NCI-H1694 treated with DMSO at 0.1 percent for 48 hours (cell line): ENCODE results near the gene FGF14.

Experiments used
- DNase-seq: peaks from one replicate; lab custom pipeline; 2025; lab: John Stamatoyannopoulos, UW

FGF14 gene

DNA sequence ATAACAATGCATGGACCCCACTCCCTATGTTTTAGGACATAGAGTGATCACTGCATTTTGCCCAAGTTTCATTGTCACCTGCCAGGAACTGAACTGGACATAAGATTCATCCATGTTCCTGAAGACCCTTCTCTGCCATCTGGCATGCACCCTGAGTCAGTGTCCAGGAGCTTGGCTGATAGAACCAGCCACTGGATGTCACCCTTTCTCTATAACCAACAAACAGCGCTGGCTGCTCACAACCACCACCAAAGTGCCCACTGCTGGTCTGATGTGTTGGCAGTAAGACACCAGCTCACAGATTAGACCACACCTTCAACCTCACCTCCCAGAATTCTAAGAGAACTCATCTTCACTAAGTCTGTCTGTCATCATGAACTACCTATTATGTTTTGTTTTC lies 616.0 kb downstream of the FGF14 start:
- peak; percentile 54 for DNase-seq

GRCh38 chr13:101784313-101784712 lies 617.5 kb downstream of the FGF14 start:
- DNase-seq = no peak

GRCh38 chr13:101783554-101783953 lies 618.3 kb downstream of the FGF14 start:
- DNase-seq = no peak

DNA sequence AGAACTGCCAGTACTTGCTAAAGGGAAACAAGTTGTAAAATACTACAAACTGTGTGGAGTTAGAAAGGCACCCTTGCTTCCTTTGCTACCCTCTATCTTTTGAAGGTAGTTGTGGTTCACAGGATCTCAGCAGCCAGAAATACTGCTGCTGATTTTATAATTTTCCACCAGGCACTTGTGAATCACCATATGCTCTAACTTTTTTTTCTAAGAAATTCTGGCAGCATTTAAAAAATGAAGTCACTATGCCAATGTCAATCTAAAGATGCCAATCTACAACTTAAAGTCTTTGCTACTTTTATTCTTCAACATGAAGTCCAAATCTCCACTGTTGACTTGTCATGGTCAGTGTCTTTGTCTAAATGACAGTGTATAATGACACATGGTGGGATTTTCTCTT lies 621.6 kb downstream of the FGF14 start:
- DNase-seq = no peak

- no peak for DNase-seq
Observed at GRCh38 chr13:101779147-101779546, 622.7 kb downstream of the FGF14 start.

GRCh38 chr13:101775267-101775666 lies 626.6 kb downstream of the FGF14 start:
- DNase-seq = no peak

DNA sequence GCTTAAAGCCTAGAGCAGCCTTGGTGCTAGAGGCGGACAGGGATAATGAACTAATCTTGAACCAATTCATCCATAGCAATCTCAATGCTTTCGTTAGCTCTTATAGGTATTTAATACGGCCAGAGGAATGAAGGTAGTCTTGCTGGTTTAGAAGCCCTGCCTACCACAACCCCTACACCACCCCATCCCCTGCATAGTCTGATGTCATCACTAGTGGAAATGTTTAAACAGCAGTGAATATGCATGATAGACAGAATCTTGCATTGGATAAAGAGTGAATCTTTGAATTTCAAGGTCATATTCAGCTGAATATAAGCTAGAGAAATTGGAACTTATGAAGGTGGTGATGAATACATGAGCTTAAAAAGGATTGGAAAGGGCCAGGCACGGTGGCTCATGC lies 627.5 kb downstream of the FGF14 start:
- no peak for DNase-seq

DNA sequence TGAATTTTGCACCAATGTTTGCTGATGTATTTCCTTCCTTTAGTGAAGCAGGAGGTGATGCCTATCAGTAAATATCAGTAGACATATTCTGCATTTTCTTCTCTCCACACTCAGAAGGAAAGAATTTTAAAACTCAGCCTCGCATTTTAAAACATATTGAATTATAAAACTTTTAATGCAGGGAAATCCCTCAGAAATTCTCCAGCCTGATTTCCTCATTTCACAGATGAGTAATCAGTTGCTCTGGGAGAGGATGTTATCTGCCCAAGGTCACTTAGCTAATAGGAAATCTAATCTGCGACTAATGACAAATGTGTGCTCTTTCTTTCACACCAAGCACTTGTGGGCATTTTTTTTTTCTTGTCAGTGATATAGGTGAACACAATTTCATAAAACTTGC lies 628.8 kb downstream of the FGF14 start:
- DNase-seq = no peak

- no peak for DNase-seq
Observed at GRCh38 chr13:101767131-101767530, 634.7 kb downstream of the FGF14 start.

DNA sequence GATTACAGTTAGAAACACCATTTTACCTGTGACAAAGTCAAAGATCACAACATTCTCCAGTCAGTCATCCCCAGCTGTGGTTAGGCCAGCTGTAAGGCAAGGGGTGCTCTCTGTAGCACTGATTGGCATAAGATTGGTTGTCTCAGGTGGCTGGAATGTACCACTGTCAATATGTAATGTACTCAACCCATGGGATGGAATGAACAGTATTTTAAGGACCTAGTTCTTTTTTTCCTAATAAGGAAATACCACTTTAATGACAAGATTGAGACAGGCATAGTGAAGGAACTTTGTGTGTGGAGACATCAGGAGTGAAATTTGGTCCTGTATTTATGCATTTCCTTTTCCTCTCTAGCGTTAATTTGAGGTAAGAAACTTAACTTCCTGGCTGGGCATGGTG lies 638.7 kb downstream of the FGF14 start:
- no peak for DNase-seq

DNA sequence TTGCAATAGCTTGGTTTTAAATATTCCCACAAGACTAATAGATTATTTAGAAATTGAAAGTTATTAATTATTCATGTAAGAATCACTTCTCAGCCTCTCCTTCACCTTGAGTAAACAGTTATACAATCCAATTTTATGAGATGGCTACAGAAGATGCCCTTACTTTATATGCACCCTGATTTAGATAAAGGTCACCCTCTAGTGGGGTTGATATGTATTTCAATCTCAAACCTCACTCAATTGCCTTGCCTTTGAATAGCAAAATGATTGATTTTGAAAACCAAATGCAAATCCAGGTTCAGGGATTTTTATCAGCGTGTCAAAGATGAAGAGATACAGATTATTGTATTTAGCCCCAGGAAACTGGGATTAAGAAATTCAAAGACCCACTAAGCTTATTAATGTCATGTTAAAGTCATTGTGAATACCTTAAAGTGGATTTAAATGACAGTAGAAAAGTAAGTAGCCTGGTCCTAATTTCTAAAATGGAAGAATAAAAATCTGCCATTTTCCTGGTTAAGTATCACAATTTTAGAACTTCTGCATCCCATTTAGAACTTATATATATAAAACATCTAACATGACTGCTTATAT lies 644.3 kb downstream of the FGF14 start:
- DNase-seq = peak; percentile 49

DNA sequence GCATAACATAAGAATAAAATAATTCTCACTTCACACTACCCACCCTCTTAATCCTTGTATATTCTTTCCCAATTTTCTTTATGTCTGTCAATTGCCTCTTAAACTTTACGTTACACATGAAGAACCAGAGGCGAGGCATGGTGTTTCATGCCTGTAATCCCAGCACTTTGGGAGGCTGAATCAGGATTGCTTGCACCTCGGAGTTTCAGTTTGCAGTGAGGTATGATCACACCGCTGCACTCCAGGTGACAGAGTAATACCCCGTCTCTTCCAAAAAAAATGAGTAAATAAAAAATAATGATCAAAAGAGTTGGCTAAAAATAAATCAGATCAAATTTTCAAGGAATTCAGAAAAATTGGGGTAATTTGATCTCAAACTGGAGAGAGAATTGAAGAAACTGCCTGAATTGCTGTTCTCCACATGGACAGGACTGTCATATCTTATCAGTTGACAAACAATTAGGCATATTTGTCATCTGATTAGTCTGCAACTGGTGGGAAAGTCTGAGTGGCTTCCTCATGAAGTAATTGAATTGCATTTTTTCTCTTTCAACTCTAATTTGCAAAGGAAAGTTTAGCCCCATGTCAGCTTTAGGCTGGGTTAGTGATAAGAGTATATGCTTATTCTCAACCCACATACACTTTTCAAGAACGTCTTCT lies 646.5 kb downstream of the FGF14 start:
- no peak for DNase-seq

- no peak for DNase-seq
Observed at GRCh38 chr13:101752432-101752831, 649.4 kb downstream of the FGF14 start.

DNA sequence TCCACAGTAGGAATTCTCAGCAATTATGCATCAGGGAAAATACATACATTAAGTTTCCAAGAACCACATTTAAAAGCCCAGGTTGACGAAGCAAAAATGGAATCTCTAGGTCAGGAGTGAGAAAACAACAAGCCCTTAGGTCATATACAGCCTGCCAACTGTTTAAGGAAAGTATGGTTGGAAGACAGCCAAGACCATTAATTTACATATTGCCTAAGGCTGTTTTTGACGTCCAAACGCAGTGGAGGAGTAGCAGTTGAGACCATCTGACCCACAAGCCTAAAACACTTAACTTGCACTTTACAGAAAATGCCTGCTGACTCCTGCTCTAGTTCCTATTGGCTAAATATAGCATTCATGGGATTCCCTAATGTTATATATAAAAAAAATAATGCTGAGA lies 650.4 kb downstream of the FGF14 start:
- DNase-seq = no peak

- no peak for DNase-seq
Observed at GRCh38 chr13:101749584-101749983, 652.3 kb downstream of the FGF14 start.

GRCh38 chr13:101747039-101747438 lies 654.8 kb downstream of the FGF14 start:
- no peak for DNase-seq

DNA sequence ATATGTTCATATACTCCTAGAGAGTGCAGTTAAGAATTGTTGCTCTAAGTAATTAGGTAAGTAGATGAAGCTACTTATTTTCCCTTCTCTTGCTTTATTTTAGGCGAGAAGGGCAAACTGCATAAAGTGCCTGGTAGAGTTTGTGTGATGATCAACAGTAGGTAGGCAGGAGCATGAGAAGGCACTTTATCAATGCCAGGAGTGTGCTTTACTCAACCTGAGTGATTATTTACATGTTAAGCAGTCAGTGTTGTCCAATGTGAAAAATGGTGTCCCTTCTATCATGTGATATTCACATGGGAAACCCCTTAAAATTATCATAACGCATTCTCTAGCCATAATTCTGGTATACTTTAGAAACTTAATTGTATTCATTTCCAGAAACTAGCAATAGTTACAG lies 655.3 kb downstream of the FGF14 start:
- DNase-seq = no peak

- no peak for DNase-seq
Observed at GRCh38 chr13:101739382-101740178, 662.3 kb downstream of the FGF14 start.

DNA sequence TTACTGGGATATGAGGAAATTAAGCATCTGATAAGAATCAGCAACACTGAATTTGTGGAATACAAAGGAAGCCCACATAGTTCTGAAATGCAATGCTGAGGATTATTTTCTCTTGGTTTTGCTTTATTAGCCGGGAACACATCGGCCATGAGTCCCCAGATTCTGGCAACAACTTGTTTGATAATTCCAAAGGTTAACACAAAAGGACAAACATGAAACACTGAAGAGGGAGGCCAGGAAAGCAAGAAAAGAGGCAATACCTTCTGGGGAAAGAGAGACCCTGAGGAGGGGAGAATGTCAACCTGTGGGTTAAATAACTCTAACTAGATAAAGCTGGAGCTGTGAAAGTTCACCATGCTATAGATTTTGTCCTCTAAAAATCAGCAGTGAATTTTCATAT lies 663.5 kb downstream of the FGF14 start:
- DNase-seq = no peak

DNA sequence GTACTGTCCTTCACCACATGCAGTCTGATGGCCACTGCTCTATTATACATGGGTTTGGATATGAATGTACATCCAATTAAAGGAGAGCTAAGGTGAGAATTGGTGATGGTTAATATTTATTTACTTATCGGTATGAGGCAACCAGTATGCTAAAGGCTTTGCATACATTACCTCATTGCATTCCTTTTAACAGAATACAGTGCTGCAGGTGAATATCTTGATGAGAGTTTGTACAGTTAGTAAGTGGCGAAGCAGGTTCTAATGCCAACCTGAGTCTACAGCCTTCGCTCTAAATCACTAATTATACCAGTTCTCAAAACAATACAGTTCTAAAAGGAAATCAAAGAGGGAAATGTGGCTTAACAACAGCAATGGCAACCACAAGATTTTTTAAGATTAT lies 665.3 kb downstream of the FGF14 start:
- no peak for DNase-seq

DNA sequence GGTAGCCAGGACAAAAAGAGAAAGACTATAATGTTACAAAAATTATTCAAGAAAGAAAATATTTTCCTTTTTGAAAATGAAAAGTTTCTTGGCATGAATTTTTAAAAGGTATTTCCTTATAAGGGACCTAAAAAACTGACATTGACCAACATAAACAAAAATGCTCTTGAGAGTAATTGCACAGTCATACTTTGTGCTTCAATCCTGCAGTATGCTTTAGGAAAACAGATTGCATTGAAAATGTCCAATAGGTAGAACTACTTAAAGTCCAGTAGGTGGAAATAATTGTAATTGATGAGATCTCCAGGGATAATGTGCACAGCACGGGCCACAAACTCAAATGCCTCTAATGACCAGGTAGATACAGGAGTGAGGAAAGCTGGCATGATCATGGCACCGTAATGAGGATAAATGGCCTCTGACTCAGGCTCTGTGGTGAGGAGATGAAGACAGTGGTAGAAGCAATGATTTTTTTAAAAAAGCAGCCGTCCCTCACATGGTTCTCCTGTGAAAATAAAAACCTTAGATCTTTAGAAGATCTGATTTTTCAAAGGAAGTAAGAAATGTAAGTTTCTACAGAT lies 671.3 kb downstream of the FGF14 start:
- no peak for DNase-seq

DNA sequence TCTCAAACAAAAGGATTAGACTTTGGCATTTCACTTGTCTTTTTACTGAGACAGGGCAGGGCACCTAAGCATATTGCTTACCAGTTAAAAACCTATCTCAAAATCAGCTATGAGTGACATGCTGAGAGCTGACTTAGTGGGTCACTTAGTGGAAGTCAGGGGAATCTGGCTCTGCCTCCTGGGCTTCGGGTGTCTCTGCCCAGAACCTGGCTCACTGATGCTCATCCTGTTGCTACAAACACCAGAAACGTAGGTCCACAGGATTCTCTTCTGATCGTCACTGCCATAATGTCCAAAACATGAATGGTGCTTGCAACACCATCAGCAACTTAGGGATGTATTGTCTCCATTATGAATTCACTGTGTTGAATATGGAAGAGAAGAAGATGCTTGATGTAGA lies 673.2 kb downstream of the FGF14 start:
- no peak for DNase-seq

- no peak for DNase-seq
Observed at GRCh38 chr13:101728021-101728420, 673.8 kb downstream of the FGF14 start.
